LoVo (cell line): Measurements from ENCODE around the gene MAP4K1.
"Not testable (repeated sequence)": the region's sequence is repeated elsewhere in the genome, so short reads cannot be mapped to it uniquely, and the experiment has no call there.

Experiments used
- DNase-seq: peaks from one replicate; pipeline ENCODE4 v3.0.0-alpha.2; 2016; ENCODE audit warnings: low spot score

Gene MAP4K1

DNA sequence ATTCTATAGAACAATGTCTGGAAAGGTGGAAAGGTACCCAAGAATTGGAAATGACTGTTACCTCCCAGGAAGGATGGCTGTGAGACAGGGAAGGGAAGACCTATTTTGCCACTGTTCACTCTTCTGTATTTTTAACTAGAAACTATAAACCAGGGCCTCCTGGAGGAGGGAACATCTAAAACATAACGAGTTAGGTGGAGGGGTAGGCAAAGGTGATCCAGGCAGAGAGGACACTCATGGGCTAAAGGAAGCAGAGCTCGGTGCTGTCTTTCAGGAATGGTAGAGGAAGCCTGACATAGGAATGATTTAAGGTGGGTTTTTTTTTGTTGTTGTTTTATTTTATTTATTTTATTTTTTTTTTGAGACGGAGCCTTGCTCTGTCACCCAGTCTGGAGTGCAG lies 7.1 kb upstream of the MAP4K1 start:
- DNase-seq: no peak

DNA sequence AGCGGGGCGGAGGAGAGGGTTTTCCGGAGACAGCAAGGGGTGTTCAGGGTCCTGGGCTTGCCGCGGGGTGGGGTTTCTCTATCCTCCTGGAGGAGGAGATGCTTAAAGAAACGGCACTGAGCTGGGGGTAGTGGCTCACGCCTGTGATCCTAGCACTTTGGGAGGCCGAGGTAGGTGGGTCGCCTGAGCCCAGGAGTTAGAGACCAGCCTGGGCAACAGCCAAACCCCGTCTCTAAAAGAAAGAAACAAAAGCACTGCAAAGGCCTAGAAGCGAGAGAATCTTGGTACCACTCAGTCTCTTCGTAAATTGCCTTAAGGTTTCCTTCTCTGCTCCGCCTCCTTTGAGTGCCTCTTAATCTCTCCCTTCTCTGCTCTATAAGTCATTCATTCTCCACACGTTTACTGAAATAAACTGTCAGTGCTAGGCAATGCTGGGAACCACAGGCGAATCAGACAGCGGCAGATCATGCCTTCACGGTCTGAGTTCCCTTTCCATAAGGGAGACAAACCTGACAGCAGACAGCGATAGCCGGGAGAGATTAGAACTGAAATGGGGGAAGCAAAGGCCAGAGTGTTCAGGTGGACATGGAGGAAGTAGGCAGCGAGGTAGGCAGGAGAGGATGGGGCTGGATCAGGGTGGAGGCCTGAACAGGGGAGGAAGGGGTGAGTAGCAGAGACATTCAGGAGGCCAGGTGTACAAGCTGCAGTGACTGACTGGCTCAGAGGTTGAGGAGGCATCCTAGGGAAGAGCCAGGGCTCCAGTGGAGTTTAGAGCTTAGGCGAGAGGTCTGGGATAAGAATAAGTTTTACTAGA lies 1.8 kb upstream of the MAP4K1 start:
- no peak for DNase-seq

- DNase-seq: peak; percentile 99
Measured at GRCh38 chr19:38618590-38619360, 1.0 kb upstream of the MAP4K1 start, which contains the start of gene EIF3K. TSS of gene EIF3K (plus strand) at chr19:38619188. CDS start at chr19:38619269, 81 bp downstream.

DNA sequence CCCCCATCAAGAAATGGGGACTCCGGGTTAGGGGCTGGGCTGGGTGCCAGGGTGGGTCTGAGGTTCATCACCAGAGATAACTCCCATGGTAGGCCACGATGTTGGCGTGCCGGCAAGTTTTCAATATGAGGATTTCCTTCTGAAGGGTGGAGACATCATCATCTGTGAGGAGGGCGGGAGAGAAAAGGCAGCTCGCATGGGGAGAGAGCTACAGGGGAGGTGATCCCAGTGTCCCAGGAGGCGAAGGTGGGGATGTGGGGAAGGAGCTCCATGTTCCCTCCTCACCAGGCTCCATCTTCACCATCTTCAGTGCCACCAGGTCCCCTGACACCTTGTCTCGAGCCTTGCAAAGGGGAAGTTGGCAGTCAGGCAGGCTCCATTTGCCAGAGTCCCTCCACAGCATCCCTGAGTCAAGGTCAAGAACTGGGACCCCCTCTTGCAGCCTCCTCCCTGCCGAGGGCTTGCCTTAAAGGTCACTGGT lies 430 bp downstream of the MAP4K1 start:
- no peak for DNase-seq

- no peak for DNase-seq
Measured at GRCh38 chr19:38616265-38616664, 1.5 kb downstream of the MAP4K1 start.

DNA sequence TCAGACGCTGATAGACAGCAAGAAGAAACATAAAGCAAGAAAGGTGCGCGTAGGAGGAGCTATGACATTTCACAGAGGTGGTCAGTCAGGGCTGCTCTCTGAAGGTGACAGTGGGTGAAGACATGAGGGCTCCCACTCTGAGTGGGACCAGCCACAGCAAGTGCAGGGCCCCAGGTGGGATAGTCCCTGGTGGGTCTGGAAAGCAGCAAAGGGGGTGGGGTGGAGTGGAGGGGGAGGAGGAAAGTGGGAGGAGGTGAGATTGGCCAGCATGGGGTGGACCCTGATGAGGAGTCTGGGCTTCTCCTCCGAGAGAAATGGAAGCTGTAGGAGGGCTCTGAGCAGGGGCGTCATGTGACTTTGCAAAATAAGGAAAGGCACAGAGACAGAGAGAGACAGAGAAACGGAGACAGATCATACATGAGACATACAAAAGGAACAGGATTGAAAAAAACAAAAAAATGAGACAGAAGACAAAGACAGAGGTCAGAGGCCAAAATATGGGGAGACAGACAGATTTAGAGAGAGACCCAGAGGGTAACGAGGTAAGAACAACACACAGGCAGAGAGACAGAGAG lies 2.7 kb downstream of the MAP4K1 start:
- no peak for DNase-seq

DNA sequence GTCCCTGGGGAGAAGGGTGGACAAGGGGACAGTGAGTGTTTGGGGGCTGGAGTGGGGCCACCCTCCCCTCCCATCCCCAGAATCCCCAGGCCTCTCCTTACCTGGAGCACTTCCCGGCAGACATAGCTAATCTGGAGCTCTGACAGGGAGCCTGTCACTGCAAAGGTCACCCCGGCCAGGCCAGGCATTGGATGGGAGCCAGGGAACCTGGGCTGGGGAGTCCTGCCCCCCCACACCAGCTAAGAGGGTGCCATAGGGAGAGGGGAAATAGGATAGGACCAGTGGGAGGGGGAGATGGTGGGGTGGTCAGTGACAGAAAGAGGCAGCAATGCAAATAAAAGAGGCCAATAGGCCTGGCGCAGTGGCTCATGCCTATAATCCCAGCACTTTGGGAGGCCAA lies 3.5 kb downstream of the MAP4K1 start:
- DNase-seq: no peak

DNA sequence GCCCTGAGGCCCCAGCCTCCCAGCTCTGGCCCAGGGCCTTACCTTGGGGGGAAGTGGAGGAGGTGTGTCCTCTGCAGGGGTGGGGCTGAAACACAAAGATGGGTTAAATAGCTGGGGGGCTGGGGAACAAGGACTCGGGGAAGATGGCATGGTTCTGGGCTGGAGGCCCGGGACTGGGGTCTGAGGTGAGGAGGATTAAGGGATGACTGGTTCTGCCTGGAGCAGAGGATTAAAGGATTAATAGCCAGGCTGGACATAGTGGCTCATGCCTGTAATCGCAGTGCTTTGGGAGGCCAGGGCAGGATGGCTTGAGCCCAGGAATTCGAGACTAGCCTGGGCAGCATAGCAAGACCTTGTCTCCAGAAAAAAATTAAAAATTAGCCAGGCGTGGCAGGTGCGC lies 11.6 kb downstream of the MAP4K1 start:
- no peak for DNase-seq

DNA sequence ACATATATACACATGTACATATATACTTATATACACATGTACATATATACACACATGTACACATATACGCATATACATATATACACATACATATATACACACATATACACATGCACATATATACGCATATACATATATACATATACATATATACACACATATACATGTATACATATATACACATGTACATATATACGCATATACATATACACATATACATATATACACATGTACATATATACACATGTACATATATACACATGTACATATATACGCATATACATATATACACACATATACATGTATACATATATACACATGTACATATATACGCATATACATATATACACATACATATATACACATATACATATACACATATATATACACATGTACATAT lies 14.9 kb downstream of the MAP4K1 start:
- DNase-seq: not testable (repeated sequence)

DNA sequence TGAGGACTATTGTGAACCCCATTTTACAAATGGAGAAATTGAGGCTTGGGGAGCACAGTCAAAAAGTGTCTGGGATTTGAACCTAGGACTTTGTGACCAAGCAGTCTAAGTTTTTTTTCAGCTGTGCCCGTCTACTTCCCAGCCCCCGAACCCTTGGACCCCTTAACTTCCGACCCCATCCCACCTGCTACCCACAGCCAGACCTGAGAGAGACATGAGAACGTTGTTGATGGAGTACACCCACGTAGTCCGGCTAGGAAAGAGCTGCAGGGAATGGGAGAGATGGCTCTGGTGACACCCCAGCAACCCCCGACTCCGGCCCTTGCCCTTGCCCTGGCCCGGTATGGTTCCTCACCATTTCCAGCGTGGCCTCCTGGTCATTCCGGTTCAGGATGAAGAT lies 18.0 kb downstream of the MAP4K1 start:
- no peak for DNase-seq

- DNase-seq: no peak
Measured at GRCh38 chr19:38597075-38597474, 20.7 kb downstream of the MAP4K1 start.

DNA sequence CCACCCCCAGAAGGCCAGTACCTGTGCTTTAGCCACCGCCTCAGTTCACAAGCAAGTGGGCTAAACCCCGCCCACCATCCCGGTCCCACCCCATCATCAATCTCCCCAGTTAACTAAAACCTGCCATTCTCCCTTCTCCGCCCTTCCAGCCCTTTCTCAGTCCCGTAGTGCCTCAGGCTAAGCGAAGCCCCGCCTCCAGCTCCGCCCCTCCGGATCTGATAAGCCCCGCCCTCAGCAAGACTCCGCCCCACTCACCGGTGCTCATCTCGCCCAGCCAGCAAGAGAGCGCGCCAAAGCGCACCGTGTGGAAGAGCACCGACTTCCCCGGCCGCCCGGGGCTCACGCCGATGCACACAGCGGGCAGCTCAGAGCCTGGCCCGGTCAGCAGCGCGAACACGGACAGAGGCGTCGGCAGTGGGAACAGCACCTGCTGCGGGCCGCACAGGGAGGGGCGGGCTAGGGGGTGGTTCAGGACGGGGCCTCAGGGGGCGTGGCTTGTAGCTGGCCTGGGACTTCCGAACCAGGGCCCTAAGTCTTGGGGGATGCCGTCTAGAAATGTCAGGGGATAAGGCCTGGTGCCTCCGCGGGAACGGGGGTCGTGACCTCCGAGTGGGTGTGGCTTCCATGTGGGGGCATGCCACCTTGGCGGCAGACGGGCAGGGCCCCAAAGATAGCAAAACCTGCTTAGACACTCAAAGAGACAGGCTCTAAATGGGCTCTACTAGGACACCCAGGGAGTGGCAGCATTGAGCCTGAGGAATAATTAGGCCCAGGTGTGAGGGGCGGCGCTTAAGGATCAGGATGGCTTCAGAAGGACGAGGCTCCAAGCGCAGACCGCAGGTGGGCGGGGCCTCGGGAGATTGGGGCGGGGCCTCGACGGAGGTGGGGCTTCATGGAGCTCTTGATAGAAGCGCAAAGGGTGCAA lies 21.4 kb downstream of the MAP4K1 start:
- DNase-seq: peak; percentile 76

GRCh38 chr19:38592940-38593339 lies 24.8 kb downstream of the MAP4K1 start:
- DNase-seq: no peak

- DNase-seq: no peak
Measured at GRCh38 chr19:38588041-38588440, 29.7 kb downstream of the MAP4K1 start.

DNA sequence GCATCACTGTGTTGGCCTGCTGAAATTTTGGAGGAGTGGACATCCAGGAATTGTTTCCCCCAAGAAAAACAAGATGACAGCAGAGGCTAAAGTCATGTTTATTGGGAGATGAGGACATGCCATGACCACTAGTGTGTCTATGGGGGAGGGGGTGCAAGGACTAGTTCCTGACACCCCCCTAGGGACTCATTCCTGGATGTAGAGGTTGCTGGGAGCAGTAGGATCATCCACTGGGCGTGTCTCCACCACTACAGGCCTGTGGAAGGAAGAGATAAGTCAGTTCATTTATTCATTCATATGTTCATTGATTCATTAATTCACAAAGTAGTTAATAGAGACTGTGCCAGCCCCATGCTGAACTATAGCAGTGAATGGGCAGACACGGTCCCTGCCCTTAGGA lies 30.2 kb downstream of the MAP4K1 start:
- DNase-seq: no peak

- no peak for DNase-seq
Measured at GRCh38 chr19:38583985-38584305, 33.8 kb downstream of the MAP4K1 start.

GRCh38 chr19:38583219-38583984 lies 34.4 kb downstream of the MAP4K1 start:
- no peak for DNase-seq

GRCh38 chr19:38580080-38580479 lies 37.7 kb downstream of the MAP4K1 start:
- DNase-seq: no peak

DNA sequence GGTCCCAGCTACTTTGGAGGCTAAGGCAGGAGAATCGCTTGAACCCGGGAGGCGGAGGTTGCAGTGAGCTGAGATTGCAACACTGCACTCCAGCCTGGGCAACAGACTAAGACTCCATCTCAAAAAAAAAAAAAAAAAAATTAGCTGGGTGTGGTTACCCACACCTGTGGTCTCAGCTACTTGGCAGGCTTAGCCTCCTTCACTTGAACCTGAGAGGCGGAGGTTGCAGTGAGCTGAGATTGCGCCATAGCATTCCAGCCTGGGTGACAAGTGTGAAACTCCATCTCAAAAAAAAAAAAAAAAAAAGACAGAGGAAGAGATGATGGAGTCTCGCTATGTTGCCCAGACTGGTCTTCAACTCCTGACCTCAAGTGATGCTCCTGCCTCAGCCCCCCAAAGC lies 38.4 kb downstream of the MAP4K1 start:
- DNase-seq: peak; percentile 48

GRCh38 chr19:38577826-38578225 lies 39.9 kb downstream of the MAP4K1 start:
- no peak for DNase-seq

DNA sequence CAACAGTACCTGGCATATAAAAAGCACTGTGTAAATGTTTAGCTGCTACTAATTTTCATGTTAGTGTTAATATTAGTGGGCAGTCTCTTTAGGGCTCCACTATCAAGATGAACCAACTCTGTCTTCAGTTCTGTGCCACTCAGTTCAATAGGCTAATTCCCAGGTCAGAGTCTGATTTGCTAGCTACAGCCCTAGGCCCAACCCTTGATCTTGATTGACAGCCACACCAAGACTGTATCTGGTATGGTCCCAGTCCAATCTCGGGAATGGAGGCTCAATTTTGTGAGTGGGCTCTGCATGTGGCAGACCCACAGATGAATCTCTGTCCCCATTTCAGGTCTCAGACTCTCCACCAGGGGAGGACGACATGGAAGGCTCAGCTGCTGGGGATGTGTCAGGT lies 46.1 kb downstream of the MAP4K1 start:
- DNase-seq: no peak
